ENCODE measurements around the gene SEMA5A. TPM values are rescaled to one million over a fixed set of nuclear protein-coding genes. Genes with fewer than 3 reads are reported as not detected.

SEMA5A gene
- total and polyA plus RNA-seq, 2 of the 8 experiments (the other 6 are each of a cell fraction or from before 2014, with no cell fraction given) = 5.3 to 8.9 TPM

- TF ChIP-seq EP300 (IDR thresholded peaks at IDR 0.05; ENCODE audit: borderline replicate concordance in 1 of 2, low read depth in 2 of 2, low read length in 2 of 2) = no peak
Measured at GRCh38 chr5:9168791-9169556, 376.9 kb downstream of the SEMA5A start (continued).

Measured in H1 (cell line).